ENCODE measurements around the gene EPHX1.

- no peak for TF ChIP-seq CTCF (IDR thresholded peaks at IDR 0.05; ENCODE audit: insufficient read depth, low read depth, low read length)
- TF ChIP-seq EZH2 (IDR thresholded peaks at IDR 0.05; ENCODE audit: insufficient read depth, low read length), result no peak
Measured at GRCh38 chr1:225863167-225863566, 53.2 kb downstream of the EPHX1 start.
